HEK293 (cell line): ENCODE results near the gene BPIFB4.

ENCODE experiments used
- KLF16 ChIP-seq: fragments of 450-650 bp; formaldehyde crosslinking; IDR thresholded peaks from 2 replicates; pipeline ENCODE4 v1.5.1; 2017; ENCODE audit warnings: missing biosample characterization, missing genetic modification characterization
- SP3 ChIP-seq: fragments of 450-650 bp; formaldehyde crosslinking; IDR thresholded peaks from 2 replicates; pipeline ENCODE4 v1.5.1; 2016; ENCODE audit warnings: missing biosample characterization, missing genetic modification characterization
- ZBTB20 ChIP-seq: fragments of 450-650 bp; formaldehyde crosslinking; IDR thresholded peaks from 2 replicates; pipeline ENCODE4 v1.5.1; 2016; ENCODE audit warnings: missing biosample characterization, missing genetic modification characterization
- TF ChIP-seq, protein P1 (sequence below): fragments of 450-650 bp; formaldehyde crosslinking; IDR thresholded peaks from 2 replicates; pipeline ENCODE4 v1.5.1; 2016; ENCODE audit warnings: missing biosample characterization, missing genetic modification characterization
- TF ChIP-seq, protein P2 (sequence below): fragments of 450-650 bp; formaldehyde crosslinking; IDR thresholded peaks from 2 replicates; pipeline ENCODE4 v1.5.1; 2016; ENCODE audit warnings: missing biosample characterization, missing genetic modification characterization

DNA sequence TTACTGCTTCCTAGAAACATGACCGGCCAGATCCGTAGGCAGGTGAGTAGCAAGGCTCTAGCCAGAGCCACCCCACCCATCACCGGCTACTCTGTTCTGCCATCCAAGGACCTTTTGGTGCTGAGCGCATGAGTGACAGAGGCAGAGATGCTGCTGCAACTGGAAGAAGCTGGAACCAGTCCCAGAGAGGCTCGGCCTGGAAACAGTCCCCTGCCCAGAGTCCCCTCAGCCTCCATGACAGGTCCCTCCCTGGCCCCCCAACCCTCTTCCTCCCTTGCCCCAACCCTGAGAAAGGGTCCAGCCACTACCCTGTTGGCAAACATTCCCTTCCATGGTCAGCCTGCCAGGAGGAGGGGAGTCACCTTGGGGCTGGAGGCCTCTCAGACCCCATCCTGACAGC lies 31.9 kb downstream of the BPIFB4 start:
- TF ChIP-seq, protein P1, sequence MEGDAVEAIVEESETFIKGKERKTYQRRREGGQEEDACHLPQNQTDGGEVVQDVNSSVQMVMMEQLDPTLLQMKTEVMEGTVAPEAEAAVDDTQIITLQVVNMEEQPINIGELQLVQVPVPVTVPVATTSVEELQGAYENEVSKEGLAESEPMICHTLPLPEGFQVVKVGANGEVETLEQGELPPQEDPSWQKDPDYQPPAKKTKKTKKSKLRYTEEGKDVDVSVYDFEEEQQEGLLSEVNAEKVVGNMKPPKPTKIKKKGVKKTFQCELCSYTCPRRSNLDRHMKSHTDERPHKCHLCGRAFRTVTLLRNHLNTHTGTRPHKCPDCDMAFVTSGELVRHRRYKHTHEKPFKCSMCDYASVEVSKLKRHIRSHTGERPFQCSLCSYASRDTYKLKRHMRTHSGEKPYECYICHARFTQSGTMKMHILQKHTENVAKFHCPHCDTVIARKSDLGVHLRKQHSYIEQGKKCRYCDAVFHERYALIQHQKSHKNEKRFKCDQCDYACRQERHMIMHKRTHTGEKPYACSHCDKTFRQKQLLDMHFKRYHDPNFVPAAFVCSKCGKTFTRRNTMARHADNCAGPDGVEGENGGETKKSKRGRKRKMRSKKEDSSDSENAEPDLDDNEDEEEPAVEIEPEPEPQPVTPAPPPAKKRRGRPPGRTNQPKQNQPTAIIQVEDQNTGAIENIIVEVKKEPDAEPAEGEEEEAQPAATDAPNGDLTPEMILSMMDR (tag by site-specific recombination) = no peak
- no peak for TF ChIP-seq ZBTB20 (tag by site-specific recombination)
- no peak for TF ChIP-seq KLF16
- no peak for TF ChIP-seq SP3 (tag by site-specific recombination)
- TF ChIP-seq, protein P2, sequence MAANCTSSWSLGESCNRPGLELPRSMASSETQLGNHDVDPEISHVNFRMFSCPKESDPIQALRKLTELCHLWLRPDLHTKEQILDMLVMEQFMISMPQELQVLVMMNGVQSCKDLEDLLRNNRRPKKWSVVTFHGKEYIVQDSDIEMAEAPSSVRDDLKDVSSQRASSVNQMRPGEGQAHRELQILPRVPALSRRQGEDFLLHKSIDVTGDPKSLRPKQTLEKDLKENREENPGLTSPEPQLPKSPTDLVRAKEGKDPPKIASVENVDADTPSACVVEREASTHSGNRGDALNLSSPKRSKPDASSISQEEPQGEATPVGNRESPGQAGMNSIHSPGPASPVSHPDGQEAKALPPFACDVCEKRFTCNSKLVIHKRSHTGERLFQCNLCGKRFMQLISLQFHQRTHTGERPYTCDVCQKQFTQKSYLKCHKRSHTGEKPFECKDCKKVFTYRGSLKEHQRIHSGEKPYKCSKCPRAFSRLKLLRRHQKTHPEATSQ (tag by site-specific recombination) = no peak
